SK-N-SH (cell line): ENCODE measurements around the gene DONSON. TPM values are rescaled to one million over a fixed set of nuclear protein-coding genes. Genes with fewer than 3 reads are reported as not detected.

ENCODE experiments used
- CTCF ChIA-PET: fragments of 300-600, 350-600 bp; formaldehyde crosslinking; extraction: SDS; loops from one replicate; lab custom pipeline; 2021; lab: Yijun Ruan, JAX
- POLR2A ChIA-PET: fragments of 350-600 bp; sonication (Branson Sonifier 250); formaldehyde crosslinking; extraction: SDS; loops from one replicate; lab custom pipeline; 2020; ENCODE audit warnings: antibody characterized with exemption, inconsistent platforms; lab: Yijun Ruan, JAX
- DNase-seq: peaks from one replicate; pipeline ENCODE4 v3.0.0; 2012
- H2AFZ ChIP-seq: fragments of 200-600 bp; sonication (generic); 2 replicates; pipeline ENCODE4 v1.8.1; 2016; ENCODE audit warnings: antibody characterized with exemption, mild to moderate bottlenecking, low read depth
- H3F3A ChIP-seq: fragments of 200-600 bp; sonication (generic); replicated peaks from 2 replicates; pipeline ENCODE3; 2016; ENCODE audit warnings: antibody characterized with exemption, mild to moderate bottlenecking; ENCODE audit not compliant: insufficient read depth
- H3K27ac ChIP-seq, 2 experiments: fragments of 200-500 bp in 1 of 2; fragments of 200-600 bp in 1 of 2; sonication (Bioruptor generic) in 1 of 2; sonication (generic), shearing (Covaris generic) in 1 of 2; 2 replicates each; pipeline versions ENCODE4 v1.5.1 to v1.6.1; 2014 to 2016; ENCODE audit warnings: low read depth in 2 of 2, inconsistent platforms in 1 of 2, low read length in 1 of 2, mild to moderate bottlenecking in 1 of 2, mixed read lengths in 1 of 2
- H3K27me3 ChIP-seq: fragments of 200-600 bp; sonication (generic), shearing (Covaris generic); 2 replicates; pipeline ENCODE4 v1.6.1; 2016; ENCODE audit warnings: mixed run types; ENCODE audit not compliant: insufficient read depth
- H3K36me3 ChIP-seq, 2 experiments: fragments of 200-500 bp in 1 of 2; fragments of 200-600 bp in 1 of 2; sonication (Bioruptor generic) in 1 of 2; sonication (generic) in 1 of 2; replicated peaks in 1 of 2; 2 replicates each; pipeline versions ENCODE3 to v1.5.1; 2014 to 2016; ENCODE audit warnings: low read length in 1 of 2, mild to moderate bottlenecking in 1 of 2; ENCODE audit not compliant: insufficient read depth in 2 of 2, control insufficient read depth in 1 of 2
- H3K4me1 ChIP-seq, 2 experiments: fragments of 200-500 bp in 1 of 2; fragments of 200-600 bp in 1 of 2; sonication (Bioruptor generic) in 1 of 2; sonication (generic), shearing (Covaris generic) in 1 of 2; 2 replicates each; pipeline versions ENCODE4 v1.5.1 to v1.6.1; 2014 to 2016; ENCODE audit warnings: low read depth in 1 of 2, low read length in 1 of 2, mixed run types in 1 of 2; ENCODE audit not compliant: insufficient read depth in 2 of 2, control insufficient read depth in 1 of 2
- H3K4me2 ChIP-seq: fragments of 200-600 bp; sonication (generic), shearing (Covaris generic); 2 replicates; pipeline ENCODE4 v1.6.1; 2017; ENCODE audit warnings: mixed run types
- H3K4me3 ChIP-seq, 2 experiments: fragments of 200-500 bp in 1 of 2; fragments of 200-600 bp in 1 of 2; sonication (Bioruptor generic) in 1 of 2; sonication (generic), shearing (Covaris generic) in 1 of 2; 2 replicates each; pipeline versions ENCODE4 v1.5.1 to v1.8.1; 2014 to 2016; ENCODE audit warnings: low read depth in 2 of 2, inconsistent platforms in 1 of 2, low read length in 1 of 2, mild to moderate bottlenecking in 1 of 2, mixed read lengths in 1 of 2, moderate library complexity in 1 of 2
- H3K79me2 ChIP-seq: fragments of 200-600 bp; sonication (generic); 2 replicates; pipeline ENCODE4 v1.8.1; 2017; ENCODE audit warnings: mild to moderate bottlenecking; ENCODE audit not compliant: insufficient read depth
- H3K9ac ChIP-seq: fragments of 200-600 bp; sonication (generic); 2 replicates; pipeline ENCODE4 v1.6.1; 2017; ENCODE audit warnings: mixed run types
- H3K9me2 ChIP-seq: fragments of 200-600 bp; sonication (generic); 2 replicates; pipeline ENCODE4 v1.6.1; 2017; ENCODE audit warnings: mixed run types
- H3K9me3 ChIP-seq: fragments of 200-600 bp; sonication (generic); 2 replicates; pipeline ENCODE4 v1.6.1; 2017; ENCODE audit warnings: mixed run types, mild to moderate bottlenecking, moderate library complexity
- H4K20me1 ChIP-seq: fragments of 200-600 bp; sonication (generic); 2 replicates; pipeline ENCODE4 v1.6.1; 2017; ENCODE audit warnings: mild to moderate bottlenecking, mixed run types; ENCODE audit not compliant: insufficient read depth
- CHD2 ChIP-seq: fragments of 150-350 bp; IDR thresholded peaks from 2 replicates; pipeline ENCODE4 v1.6.1; 2018; ENCODE audit warnings: low read length; ENCODE audit not compliant: partially characterized antibody
- EZH2phosphoT487 ChIP-seq: fragments of 200-600 bp; sonication (generic); IDR thresholded peaks from 2 replicates; pipeline ENCODE4 v1.6.1; 2017; ENCODE audit warnings: low read depth, mixed run types, mild to moderate bottlenecking, antibody characterized with exemption, moderate library complexity, borderline replicate concordance
- FOXJ3 ChIP-seq: sonication (generic); formaldehyde crosslinking; IDR thresholded peaks from 2 replicates; pipeline ENCODE4 v1.5.1; 2020; ENCODE audit warnings: mild to moderate bottlenecking, missing genetic modification reagents
- FOXM1 ChIP-seq: IDR thresholded peaks from 2 replicates; pipeline ENCODE4 v1.4.0; 2012; ENCODE audit warnings: low read depth, mild to moderate bottlenecking
- GATA2 ChIP-seq: sonication (generic); formaldehyde crosslinking; IDR thresholded peaks from 2 replicates; pipeline ENCODE4 v1.5.0; 2020; ENCODE audit warnings: mild to moderate bottlenecking, missing genetic modification reagents
- MEF2A ChIP-seq: IDR thresholded peaks from 2 replicates; pipeline ENCODE4 v1.4.0; 2012; ENCODE audit warnings: low read depth, borderline replicate concordance
- NFIC ChIP-seq: IDR thresholded peaks from 2 replicates; pipeline ENCODE4 v1.4.0; 2012; ENCODE audit warnings: borderline replicate concordance
- RFX5 ChIP-seq: IDR thresholded peaks from 2 replicates; pipeline ENCODE4 v1.6.1; 2012; ENCODE audit warnings: mild to moderate bottlenecking, improper control_type of control experiment, low read length
- RXRA ChIP-seq: IDR thresholded peaks from 2 replicates; pipeline ENCODE4 v1.4.0; 2012; ENCODE audit warnings: low read depth, mild to moderate bottlenecking, borderline replicate concordance
- TCF12 ChIP-seq: IDR thresholded peaks from 2 replicates; pipeline ENCODE4 v1.4.0; 2012
- TEAD4 ChIP-seq: IDR thresholded peaks from 2 replicates; pipeline ENCODE4 v1.4.0; 2012; ENCODE audit warnings: mild to moderate bottlenecking, borderline replicate concordance; ENCODE audit not compliant: insufficient read depth
- WGBS: methylation state at CpG from one replicate; pipeline ENCODE4 v1.1.6; 2017; ENCODE audit warnings: low lambda C conversion rate; 5-methylcytosine and 5-hydroxymethylcytosine counted together
- polyA plus RNA-seq, 3 experiments: library from polyadenylated mRNA; depleted of rRNA; stranded (reverse); fragments of >200 nt; gene quantifications; 2 replicates each; pipeline ENCODE4 v1.2.3, GENCODE V29; 2012
- TF ChIP-seq, protein P1 (sequence below): IDR thresholded peaks from 2 replicates; pipeline ENCODE4 v1.4.0; 2012; ENCODE audit warnings: low read depth, borderline replicate concordance
- TF ChIP-seq, protein P2 (sequence below): fragments of 200-600 bp; sonication (generic); IDR thresholded peaks from 2 replicates; pipeline ENCODE4 v1.6.1; 2017; ENCODE audit warnings: antibody characterized with exemption, mild to moderate bottlenecking, moderate library complexity

DONSON gene
- polyA plus RNA-seq, 1 of the 3 experiments (the other 2 are of a cell fraction), result 17.3 TPM

DNA sequence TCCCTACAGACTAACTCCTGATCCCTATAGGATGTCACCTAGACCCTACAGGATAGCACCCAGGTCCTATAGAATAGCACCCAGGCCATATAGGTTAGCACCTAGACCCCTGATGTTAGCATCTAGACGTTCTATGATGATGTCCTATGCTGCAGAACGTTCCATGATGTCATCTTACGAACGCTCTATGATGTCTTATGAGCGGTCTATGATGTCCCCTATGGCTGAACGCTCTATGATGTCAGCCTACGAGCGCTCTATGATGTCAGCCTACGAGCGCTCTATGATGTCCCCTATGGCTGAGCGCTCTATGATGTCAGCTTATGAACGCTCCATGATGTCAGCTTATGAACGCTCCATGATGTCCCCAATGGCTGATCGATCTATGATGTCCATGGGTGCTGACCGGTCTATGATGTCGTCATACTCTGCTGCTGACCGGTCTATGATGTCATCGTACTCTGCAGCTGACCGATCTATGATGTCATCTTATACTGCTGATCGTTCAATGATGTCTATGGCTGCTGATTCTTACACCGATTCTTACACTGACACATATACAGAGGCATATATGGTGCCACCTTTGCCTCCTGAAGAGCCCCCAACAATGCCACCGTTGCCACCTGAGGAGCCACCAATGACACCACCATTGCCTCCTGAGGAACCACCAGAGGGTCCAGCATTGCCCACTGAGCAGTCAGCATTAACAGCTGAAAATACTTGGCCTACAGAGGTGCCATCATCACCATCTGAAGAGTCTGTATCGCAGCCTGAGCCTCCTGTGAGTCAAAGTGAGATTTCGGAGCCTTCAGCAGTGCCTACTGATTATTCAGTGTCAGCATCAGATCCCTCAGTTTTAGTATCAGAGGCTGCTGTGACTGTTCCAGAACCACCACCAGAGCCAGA is 36.1 kb downstream of the DONSON start:
- H3K36me3 ChIP-seq, result peaks cover 90 to 92% of the 10 kb centered on the region in 2 experiments
- H3K79me2 ChIP-seq, result peaks cover 99% of the 10 kb centered on the region
- H2AFZ ChIP-seq, result no peak overlapping the region
- H3K9me3 ChIP-seq, result no peaks in the 10 kb centered on the region
- H3K9ac ChIP-seq, result no peak overlapping the region
- H4K20me1 ChIP-seq, result peaks cover 97% of the 10 kb centered on the region
- no peak for TF ChIP-seq RFX5
- no peak for TF ChIP-seq FOXJ3 (CRISPR knock-in tag)
- TF ChIP-seq RXRA, result no peak
- no peak for TF ChIP-seq EZH2phosphoT487
- TF ChIP-seq MEF2A, result no peak
- TF ChIP-seq, protein P1, sequence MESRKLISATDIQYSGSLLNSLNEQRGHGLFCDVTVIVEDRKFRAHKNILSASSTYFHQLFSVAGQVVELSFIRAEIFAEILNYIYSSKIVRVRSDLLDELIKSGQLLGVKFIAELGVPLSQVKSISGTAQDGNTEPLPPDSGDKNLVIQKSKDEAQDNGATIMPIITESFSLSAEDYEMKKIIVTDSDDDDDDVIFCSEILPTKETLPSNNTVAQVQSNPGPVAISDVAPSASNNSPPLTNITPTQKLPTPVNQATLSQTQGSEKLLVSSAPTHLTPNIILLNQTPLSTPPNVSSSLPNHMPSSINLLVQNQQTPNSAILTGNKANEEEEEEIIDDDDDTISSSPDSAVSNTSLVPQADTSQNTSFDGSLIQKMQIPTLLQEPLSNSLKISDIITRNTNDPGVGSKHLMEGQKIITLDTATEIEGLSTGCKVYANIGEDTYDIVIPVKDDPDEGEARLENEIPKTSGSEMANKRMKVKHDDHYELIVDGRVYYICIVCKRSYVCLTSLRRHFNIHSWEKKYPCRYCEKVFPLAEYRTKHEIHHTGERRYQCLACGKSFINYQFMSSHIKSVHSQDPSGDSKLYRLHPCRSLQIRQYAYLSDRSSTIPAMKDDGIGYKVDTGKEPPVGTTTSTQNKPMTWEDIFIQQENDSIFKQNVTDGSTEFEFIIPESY, result no peak
- no peak for TF ChIP-seq TEAD4
- TF ChIP-seq FOXM1, result no peak
- TF ChIP-seq NFIC, result no peak
- no peak for TF ChIP-seq TCF12
- TF ChIP-seq CHD2, result no peak
- TF ChIP-seq GATA2 (CRISPR knock-in tag), result no peak
- TF ChIP-seq, protein P2, sequence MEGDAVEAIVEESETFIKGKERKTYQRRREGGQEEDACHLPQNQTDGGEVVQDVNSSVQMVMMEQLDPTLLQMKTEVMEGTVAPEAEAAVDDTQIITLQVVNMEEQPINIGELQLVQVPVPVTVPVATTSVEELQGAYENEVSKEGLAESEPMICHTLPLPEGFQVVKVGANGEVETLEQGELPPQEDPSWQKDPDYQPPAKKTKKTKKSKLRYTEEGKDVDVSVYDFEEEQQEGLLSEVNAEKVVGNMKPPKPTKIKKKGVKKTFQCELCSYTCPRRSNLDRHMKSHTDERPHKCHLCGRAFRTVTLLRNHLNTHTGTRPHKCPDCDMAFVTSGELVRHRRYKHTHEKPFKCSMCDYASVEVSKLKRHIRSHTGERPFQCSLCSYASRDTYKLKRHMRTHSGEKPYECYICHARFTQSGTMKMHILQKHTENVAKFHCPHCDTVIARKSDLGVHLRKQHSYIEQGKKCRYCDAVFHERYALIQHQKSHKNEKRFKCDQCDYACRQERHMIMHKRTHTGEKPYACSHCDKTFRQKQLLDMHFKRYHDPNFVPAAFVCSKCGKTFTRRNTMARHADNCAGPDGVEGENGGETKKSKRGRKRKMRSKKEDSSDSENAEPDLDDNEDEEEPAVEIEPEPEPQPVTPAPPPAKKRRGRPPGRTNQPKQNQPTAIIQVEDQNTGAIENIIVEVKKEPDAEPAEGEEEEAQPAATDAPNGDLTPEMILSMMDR, result no peak
- WGBS, result 97% methylated on average over 23 of the region's 24 CpGs
- CTCF ChIA-PET, result no interaction called here
- H3K9me2 ChIP-seq, result no peaks in the 10 kb centered on the region
- DNase-seq, result peak; percentile 38
- H3K4me2 ChIP-seq, result no peak overlapping the region
- no peaks in the 10 kb centered on the region; a peak in 2 of 4 replicates for H3K4me1 ChIP-seq
- no peaks in the 10 kb centered on the region for H3F3A ChIP-seq
- H3K4me3 ChIP-seq, result no peak overlapping the region
- POLR2A ChIA-PET, result interaction anchor here (0.6 to 1.6 kb wide), 2 partner anchors 10 to 25 kb away, joined by 3 to 5 read pairs; partner anchors contain the start of genes GART and SON
- no peak overlapping the region for H3K27ac ChIP-seq
- H3K27me3 ChIP-seq, result no peaks in the 10 kb centered on the region
